MG63 (cell line): Measurements from ENCODE around the gene GLT8D2. TPM values are rescaled to one million over a fixed set of nuclear protein-coding genes. Genes with fewer than 3 reads are reported as not detected.
A peak's percentile ranks its signal among the peaks of the same experiment; 100 is the strongest.
"Not testable (repeated sequence)": the region's sequence is repeated elsewhere in the genome, so short reads cannot be mapped to it uniquely, and the experiment has no call there.

Source experiments
- DNase-seq: peaks from one replicate; pipeline ENCODE4 v3.0.0-alpha.2; 2020
- H3K27me3 ChIP-seq: fragments of 250-450 bp; sonication (Bioruptor Pico); 2 replicates; pipeline ENCODE4 v1.5.1; 2020; ENCODE audit warnings: mild to moderate bottlenecking, moderate library complexity
- H3K36me3 ChIP-seq: fragments of 250-450 bp; sonication (Bioruptor Pico); 2 replicates; pipeline ENCODE4 v1.5.1; 2020; ENCODE audit warnings: mild to moderate bottlenecking, moderate library complexity
- H3K4me3 ChIP-seq: fragments of 250-450 bp; sonication (Bioruptor Pico); 2 replicates; pipeline ENCODE4 v1.5.1; 2020; ENCODE audit warnings: mild to moderate bottlenecking, moderate library complexity
- H3K9me3 ChIP-seq: fragments of 250-450 bp; sonication (Bioruptor Pico); 2 replicates; pipeline ENCODE4 v1.5.1; 2020; ENCODE audit warnings: mild to moderate bottlenecking, moderate library complexity
- total RNA-seq: library from RNA; depleted of rRNA; stranded (reverse); fragments of >200 nt; shearing (Covaris generic); gene quantifications from 2 replicates; pipeline ENCODE4 v1.2.3, GENCODE V29; 2014; ENCODE audit warnings: low replicate concordance

The GLT8D2 gene
- total RNA-seq, 1 experiment from 2014 or later, result not detected

- no peak overlapping the region for H3K4me3 ChIP-seq
- H3K9me3 ChIP-seq, result no peaks in the 10 kb centered on the region
- no peaks in the 10 kb centered on the region for H3K27me3 ChIP-seq
- no peak for DNase-seq
- H3K36me3 ChIP-seq, result no peaks in the 10 kb centered on the region
These were observed 8.8 kb upstream of the GLT8D2 start for GRCh38 chr12:104058802-104059201.

GRCh38 chr12:104057771-104058197, 7.8 kb upstream of the GLT8D2 start:
- H3K4me3 ChIP-seq, result no peak overlapping the region
- no peaks in the 10 kb centered on the region for H3K9me3 ChIP-seq
- DNase-seq, result no peak
- H3K36me3 ChIP-seq, result no peaks in the 10 kb centered on the region
- H3K27me3 ChIP-seq, result no peaks in the 10 kb centered on the region

- peaks cover 4% of the 10 kb centered on the region; the same call in 1 of the 2 replicates for H3K27me3 ChIP-seq
- H3K36me3 ChIP-seq, result no peaks in the 10 kb centered on the region
- no peak overlapping the region for H3K4me3 ChIP-seq
- DNase-seq, result no peak
- H3K9me3 ChIP-seq, result no peaks in the 10 kb centered on the region
These were observed 6.5 kb upstream of the GLT8D2 start for GRCh38 chr12:104056419-104056972.

GRCh38 chr12:104055686-104056388, 5.8 kb upstream of the GLT8D2 start:
- Histone ChIP-seq H3K9me3 (no peaks in the 10 kb centered on the region), H3K4me3 (no peak overlapping the region), H3K36me3 (no peaks in the 10 kb centered on the region), H3K27me3 (peaks cover 7% of the 10 kb centered on the region; the same call in 1 of the 2 replicates)
- DNase-seq, result peak; percentile 86

- H3K36me3 ChIP-seq, result no peaks in the 10 kb centered on the region
- H3K4me3 ChIP-seq, result no peak overlapping the region
- DNase-seq, result no peak
- peaks cover 7% of the 10 kb centered on the region; the same call in 1 of the 2 replicates for H3K27me3 ChIP-seq
- H3K9me3 ChIP-seq, result no peaks in the 10 kb centered on the region
These were observed 4.8 kb upstream of the GLT8D2 start for GRCh38 chr12:104054681-104055346.

GRCh38 chr12:104050436-104050835, 449 bp upstream of the GLT8D2 start:
- Histone ChIP-seq H3K27me3 (peaks cover 7% of the 10 kb centered on the region; the same call in 1 of the 2 replicates), H3K9me3 (no peaks in the 10 kb centered on the region), H3K4me3 (peak overlapping the region; percentile 45), H3K36me3 (no peaks in the 10 kb centered on the region)
- no peak for DNase-seq

- Histone ChIP-seq H3K9me3 (no peaks in the 10 kb centered on the region), H3K4me3 (peak overlapping the region; percentile 45), H3K36me3 (no peaks in the 10 kb centered on the region), H3K27me3 (peaks cover 7% of the 10 kb centered on the region; the same call in 1 of the 2 replicates)
- DNase-seq, result no peak
These were observed 597 bp downstream of the GLT8D2 start for GRCh38 chr12:104049278-104049902.

GRCh38 chr12:104048811-104049210, 1.2 kb downstream of the GLT8D2 start:
- Histone ChIP-seq H3K4me3 (no peak overlapping the region), H3K36me3 (no peaks in the 10 kb centered on the region), H3K27me3 (peaks cover 7% of the 10 kb centered on the region; the same call in 1 of the 2 replicates), H3K9me3 (no peaks in the 10 kb centered on the region)
- DNase-seq, result no peak

GRCh38 chr12:104048162-104048561, 1.8 kb downstream of the GLT8D2 start:
- peaks cover 7% of the 10 kb centered on the region; the same call in 1 of the 2 replicates for H3K27me3 ChIP-seq
- H3K9me3 ChIP-seq, result no peaks in the 10 kb centered on the region
- H3K4me3 ChIP-seq, result no peak overlapping the region
- DNase-seq, result no peak
- H3K36me3 ChIP-seq, result no peaks in the 10 kb centered on the region

- Histone ChIP-seq H3K9me3 (no peaks in the 10 kb centered on the region), H3K36me3 (no peaks in the 10 kb centered on the region), H3K27me3 (peaks cover under 1% of the 10 kb centered on the region; the same call in 1 of the 2 replicates)
These were observed 3.7 kb downstream of the GLT8D2 start for GRCh38 chr12:104046306-104046705.

GRCh38 chr12:104044158-104044557, 5.8 kb downstream of the GLT8D2 start:
- Histone ChIP-seq H3K27me3 (no peaks in the 10 kb centered on the region), H3K4me3 (no peak overlapping the region), H3K36me3 (no peaks in the 10 kb centered on the region), H3K9me3 (no peaks in the 10 kb centered on the region)
- DNase-seq, result no peak

More at GRCh38 chr12:104046306-104046705, 3.7 kb downstream of the GLT8D2 start:
- H3K4me3 ChIP-seq, result no peak overlapping the region
- DNase-seq, result no peak

GRCh38 chr12:104042580-104042979, 7.4 kb downstream of the GLT8D2 start:
- no peaks in the 10 kb centered on the region for H3K27me3 ChIP-seq
- H3K36me3 ChIP-seq, result no peaks in the 10 kb centered on the region
- no peak overlapping the region for H3K4me3 ChIP-seq
- DNase-seq, result no peak
- H3K9me3 ChIP-seq, result no peaks in the 10 kb centered on the region

GRCh38 chr12:104039769-104040168, 10.2 kb downstream of the GLT8D2 start:
- DNase-seq, H3K9me3 ChIP-seq, H3K36me3 ChIP-seq, H3K4me3 ChIP-seq, H3K27me3 ChIP-seq: not testable (repeated sequence)

- not testable (repeated sequence) for H3K9me3 ChIP-seq, DNase-seq, H3K4me3 ChIP-seq, H3K27me3 ChIP-seq, H3K36me3 ChIP-seq
These were observed 13.8 kb downstream of the GLT8D2 start for GRCh38 chr12:104036143-104036542.

GRCh38 chr12:104030596-104030995, 19.4 kb downstream of the GLT8D2 start:
- H3K36me3 ChIP-seq, H3K27me3 ChIP-seq, H3K4me3 ChIP-seq, H3K9me3 ChIP-seq, DNase-seq: not testable (repeated sequence)

- Histone ChIP-seq H3K27me3 (no peaks in the 10 kb centered on the region; the same call in 1 of the 2 replicates), H3K4me3 (no peak overlapping the region), H3K36me3 (no peaks in the 10 kb centered on the region), H3K9me3 (no peaks in the 10 kb centered on the region)
- DNase-seq, result no peak
These were observed 23.0 kb downstream of the GLT8D2 start for GRCh38 chr12:104026841-104027599.
